Neuronal stem cell (in vitro differentiated cells): Measurements from ENCODE around the gene PCDHB5.
A peak's percentile ranks its signal among the peaks of the same experiment; 100 is the strongest.
"Not testable (repeated sequence)": the region's sequence is repeated elsewhere in the genome, so short reads cannot be mapped to it uniquely, and the experiment has no call there.

Experiments used
- DNase-seq: peaks from one replicate; pipeline ENCODE4 v3.0.0-alpha.2; 2013; ENCODE audit warnings: low spot score
- H2AFZ ChIP-seq: one replicate; pipeline ENCODE4 v1.6.1; 2013; ENCODE audit warnings: mild to moderate bottlenecking, low read length, inconsistent platforms
- H2AK5ac ChIP-seq: 2 replicates; pipeline ENCODE4 v1.6.1; 2013; ENCODE audit warnings: low read depth, mild to moderate bottlenecking, inconsistent platforms, low read length, moderate library complexity, mixed read lengths
- H2BK120ac ChIP-seq: 2 replicates; pipeline ENCODE4 v1.6.1; 2013; ENCODE audit warnings: low read depth, mild to moderate bottlenecking, inconsistent platforms, low read length, moderate library complexity, mixed read lengths
- H2BK12ac ChIP-seq: one replicate; pipeline ENCODE4 v1.6.1; 2013; ENCODE audit warnings: low read length, inconsistent platforms
- H2BK15ac ChIP-seq: 2 replicates; pipeline ENCODE4 v1.6.1; 2013; ENCODE audit warnings: mild to moderate bottlenecking, low read length, inconsistent platforms, mixed read lengths
- H2BK5ac ChIP-seq: one replicate; pipeline ENCODE4 v1.6.1; 2013; ENCODE audit warnings: inconsistent platforms, mild to moderate bottlenecking, low read length, moderate library complexity
- H3K14ac ChIP-seq: one replicate; pipeline ENCODE4 v1.6.1; 2013; ENCODE audit warnings: low read length, inconsistent platforms
- H3K18ac ChIP-seq: 2 replicates; pipeline ENCODE4 v1.6.1; 2013; ENCODE audit warnings: low read length, inconsistent platforms
- H3K23ac ChIP-seq: 2 replicates; pipeline ENCODE4 v1.6.1; 2013; ENCODE audit warnings: low read depth, mild to moderate bottlenecking, mixed read lengths, low read length, inconsistent platforms; ENCODE audit not compliant: poor library complexity
- H3K27ac ChIP-seq: replicated peaks from 3 replicates; pipeline ENCODE4 v1.5.1; 2013; ENCODE audit warnings: low read length, inconsistent platforms
- H3K27me3 ChIP-seq, 3 experiments: 2 replicates each; pipeline ENCODE4 v1.6.1; 2013; ENCODE audit warnings: low read length in 3 of 3, mild to moderate bottlenecking in 2 of 3, inconsistent platforms in 1 of 3, low read depth in 1 of 3, mixed read lengths in 1 of 3, moderate library complexity in 1 of 3; ENCODE audit not compliant: control insufficient read depth in 3 of 3, insufficient read depth in 3 of 3
- H3K36me3 ChIP-seq, 2 donors: replicated peaks in 1 of 2; 2 replicates each; pipeline ENCODE4 v1.6.1; 2013; ENCODE audit warnings: low read length in 2 of 2; ENCODE audit not compliant: control insufficient read depth in 2 of 2, insufficient read depth in 2 of 2
- H3K4ac ChIP-seq: 2 replicates; pipeline ENCODE4 v1.6.1; 2013; ENCODE audit warnings: inconsistent platforms, mild to moderate bottlenecking, low read length, moderate library complexity
- H3K4me1 ChIP-seq, 2 donors: 1 replicate in 1 of 2; 2 replicates in 1 of 2; pipeline ENCODE4 v1.6.1; 2013; ENCODE audit warnings: low read length in 2 of 2, low read depth in 1 of 2; ENCODE audit not compliant: control insufficient read depth in 2 of 2, insufficient read depth in 1 of 2
- H3K4me2 ChIP-seq: one replicate; pipeline ENCODE4 v1.6.1; 2013; ENCODE audit warnings: mild to moderate bottlenecking, low read length, inconsistent platforms; ENCODE audit not compliant: insufficient read depth, poor library complexity, severe bottlenecking
- H3K4me3 ChIP-seq, 2 donors: 2 replicates each; pipeline ENCODE4 v1.5.1; 2013; ENCODE audit warnings: low read length in 2 of 2, mild to moderate bottlenecking in 2 of 2, inconsistent platforms in 1 of 2, moderate library complexity in 1 of 2
- H3K79me1 ChIP-seq: one replicate; pipeline ENCODE4 v1.6.1; 2013; ENCODE audit warnings: low read depth, mild to moderate bottlenecking, inconsistent platforms, low read length, moderate library complexity
- H3K9ac ChIP-seq: one replicate; pipeline ENCODE4 v1.6.1; 2013; ENCODE audit warnings: mild to moderate bottlenecking, low read depth, low read length, inconsistent platforms; ENCODE audit not compliant: poor library complexity
- H3K9me3 ChIP-seq, 2 donors: replicated peaks in 1 of 2; 2 replicates each; pipeline versions ENCODE3 to v1.6.1; 2013; ENCODE audit warnings: low read length in 2 of 2, mild to moderate bottlenecking in 2 of 2, inconsistent platforms in 1 of 2, low read depth in 1 of 2, mixed read lengths in 1 of 2, moderate library complexity in 1 of 2; ENCODE audit not compliant: control insufficient read depth in 2 of 2, insufficient read depth in 1 of 2
- H4K8ac ChIP-seq: one replicate; pipeline ENCODE4 v1.6.1; 2013; ENCODE audit warnings: low read depth, mild to moderate bottlenecking, inconsistent platforms, low read length, moderate library complexity
- H4K91ac ChIP-seq: one replicate; pipeline ENCODE4 v1.6.1; 2013; ENCODE audit warnings: low read length, low read depth, mild to moderate bottlenecking, inconsistent platforms; ENCODE audit not compliant: poor library complexity
- WGBS, 2 donors: extraction: QIAGEN DNeasy Blood & Tissue Kit; methylation state at CpG; one replicate each; pipeline ENCODE4 v1.1.7; 2013; ENCODE audit warnings: missing lambda C conversion rate in 2 of 2, mixed read lengths in 1 of 2; ENCODE audit not compliant: insufficient read length in 2 of 2, insufficient replicate concordance in 1 of 2; ENCODE audit errors: extremely low coverage in 2 of 2; 5-methylcytosine and 5-hydroxymethylcytosine counted together

Gene PCDHB5

GRCh38 chr5:141182248-141182647 lies 47.2 kb downstream of the PCDHB5 start, which contains the start of gene PCDHB16:
Gene PCDHB16 (plus strand): TSS chr5:141182387. CDS start chr5:141182560, 173 bp downstream.
- Histone ChIP-seq H3K4me3 (peak within 1 kb of the TSS; percentile 22 to 44), H2AFZ (peak within 1 kb of the TSS; percentile 81), H3K36me3 (no peaks in the 10 kb centered on the region), H4K91ac (no peak within 1 kb of the TSS), H3K27me3 (no peaks in the 10 kb centered on the region), H3K23ac (no peak within 1 kb of the TSS), H4K8ac (no peak within 1 kb of the TSS), H3K18ac (no peak within 1 kb of the TSS), H3K9ac (no peak within 1 kb of the TSS), H3K79me1 (peaks cover 2% of the 10 kb centered on the region), H2BK15ac (no peak within 1 kb of the TSS), H3K14ac (no peak within 1 kb of the TSS), H3K4ac (no peak within 1 kb of the TSS), H2BK120ac (no peak within 1 kb of the TSS), H3K4me1 (no peaks in the 10 kb centered on the region), H3K9me3 (peaks cover 7 to 29% of the 10 kb centered on the region in 2 donors), H3K27ac (no peak within 1 kb of the TSS), H2AK5ac (no peak within 1 kb of the TSS), H2BK5ac (no peak within 1 kb of the TSS), H3K4me2 (no peak within 1 kb of the TSS), H2BK12ac (no peak within 1 kb of the TSS)
- WGBS, 2 donors = no CpG with 5 or more reads among the region's 13 CpGs
- DNase-seq = peak; percentile 50

DNA sequence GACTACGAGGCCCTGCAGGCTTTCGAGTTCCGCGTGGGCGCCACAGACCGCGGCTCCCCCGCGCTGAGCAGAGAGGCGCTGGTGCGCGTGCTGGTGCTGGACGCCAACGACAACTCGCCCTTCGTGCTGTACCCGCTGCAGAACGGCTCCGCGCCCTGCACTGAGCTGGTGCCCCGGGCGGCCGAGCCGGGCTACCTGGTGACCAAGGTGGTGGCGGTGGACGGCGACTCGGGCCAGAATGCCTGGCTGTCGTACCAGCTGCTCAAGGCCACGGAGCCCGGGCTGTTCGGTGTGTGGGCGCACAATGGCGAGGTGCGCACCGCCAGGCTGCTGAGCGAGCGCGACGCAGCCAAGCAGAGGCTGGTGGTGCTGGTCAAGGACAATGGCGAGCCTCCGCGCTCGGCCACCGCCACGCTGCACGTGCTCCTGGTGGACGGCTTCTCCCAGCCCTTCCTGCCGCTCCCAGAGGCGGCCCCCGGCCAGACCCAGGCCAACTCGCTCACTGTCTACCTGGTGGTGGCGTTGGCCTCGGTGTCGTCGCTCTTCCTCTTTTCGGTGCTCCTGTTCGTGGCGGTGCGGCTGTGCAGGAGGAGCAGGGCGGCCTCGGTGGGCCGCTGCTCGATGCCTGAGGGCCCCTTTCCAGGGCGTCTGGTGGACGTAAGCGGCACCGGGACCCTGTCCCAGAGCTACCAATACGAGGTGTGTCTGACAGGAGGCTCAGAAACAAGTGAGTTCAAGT lies 49.3 kb downstream of the PCDHB5 start:
- not testable (repeated sequence) for H2BK120ac ChIP-seq, H4K91ac ChIP-seq, H3K36me3 ChIP-seq, H3K4ac ChIP-seq, H3K27me3 ChIP-seq, H3K9ac ChIP-seq, H4K8ac ChIP-seq, H3K27ac ChIP-seq, H2AK5ac ChIP-seq, H3K14ac ChIP-seq, H3K4me2 ChIP-seq, DNase-seq, H3K4me1 ChIP-seq, H2AFZ ChIP-seq, H2BK5ac ChIP-seq, H3K4me3 ChIP-seq, H2BK15ac ChIP-seq, H3K18ac ChIP-seq, H3K23ac ChIP-seq, H2BK12ac ChIP-seq, H3K79me1 ChIP-seq
- peaks cover 4 to 29% of the 10 kb centered on the region in 2 donors for H3K9me3 ChIP-seq
- WGBS, 2 donors = no CpG with 5 or more reads among the region's 69 CpGs

GRCh38 chr5:141186897-141187512 lies 52.0 kb downstream of the PCDHB5 start, which contains the start of gene PCDHB9:
Gene PCDHB9 (plus strand): TSS chr5:141187161. CDS start chr5:141187319, 158 bp downstream.
- Histone ChIP-seq H3K4me2 (no peak within 1 kb of the TSS), H3K23ac (no peak within 1 kb of the TSS), H3K9me3 (peaks cover 4 to 46% of the 10 kb centered on the region in 2 donors), H2BK12ac (no peak within 1 kb of the TSS), H3K4me1 (no peaks in the 10 kb centered on the region), H3K14ac (no peak within 1 kb of the TSS), H2BK15ac (no peak within 1 kb of the TSS), H3K79me1 (peaks cover 2% of the 10 kb centered on the region), H2BK5ac (no peak within 1 kb of the TSS), H3K27me3 (no peaks in the 10 kb centered on the region), H3K4ac (no peak within 1 kb of the TSS), H2AK5ac (no peak within 1 kb of the TSS), H3K9ac (no peak within 1 kb of the TSS), H2BK120ac (no peak within 1 kb of the TSS), H2AFZ (peak within 1 kb of the TSS; percentile 81), H3K27ac (no peak within 1 kb of the TSS), H3K18ac (no peak within 1 kb of the TSS), H3K4me3 (peak within 1 kb of the TSS in 1 of 2 donors; percentile 24), H3K36me3 (no peaks in the 10 kb centered on the region), H4K91ac (no peak within 1 kb of the TSS), H4K8ac (no peak within 1 kb of the TSS)
- WGBS, 2 donors = no CpG with 5 or more reads among the region's 9 CpGs
- no peak for DNase-seq
